D721Med (cell line): ENCODE measurements around the gene STXBP5L.
"Not testable (repeated sequence)": the region's sequence is repeated elsewhere in the genome, so short reads cannot be mapped to it uniquely, and the experiment has no call there.

ENCODE experiments used
- DNase-seq: peaks from one replicate; pipeline ENCODE4 v3.0.0; 2011; ENCODE audit warnings: low spot score; ENCODE audit not compliant: insufficient read length
- FAIRE-seq: peaks from 2 replicates; lab custom pipeline; 2011; peaks lifted over from hg19 to GRCh38; lab: Jason Lieb, UNC
- CTCF ChIP-seq: IDR thresholded peaks from 2 replicates; pipeline ENCODE4 v1.5.1; 2012; ENCODE audit warnings: mild to moderate bottlenecking, control low read depth; ENCODE audit not compliant: insufficient read depth; ENCODE audit errors: missing control alignments

The STXBP5L gene

GRCh38 chr3:121228971-121229370 lies 321.0 kb downstream of the STXBP5L start:
- TF ChIP-seq CTCF, result no peak
- FAIRE-seq (no peak), DNase-seq (no peak)

GRCh38 chr3:121230194-121230593 lies 322.2 kb downstream of the STXBP5L start:
- not testable (repeated sequence) for FAIRE-seq, DNase-seq

GRCh38 chr3:121231872-121232271 lies 323.9 kb downstream of the STXBP5L start:
- DNase-seq, result no peak
- FAIRE-seq, result no peak
- no peak for TF ChIP-seq CTCF

- DNase-seq, result no peak
- TF ChIP-seq CTCF, result no peak
- no peak for FAIRE-seq
Observed at GRCh38 chr3:121232309-121233225, 324.6 kb downstream of the STXBP5L start.

GRCh38 chr3:121243208-121243607 lies 335.2 kb downstream of the STXBP5L start:
- DNase-seq, result no peak
- TF ChIP-seq CTCF, result no peak
- FAIRE-seq, result no peak

GRCh38 chr3:121252676-121253075 lies 344.7 kb downstream of the STXBP5L start:
- DNase-seq, result no peak
- no peak for FAIRE-seq
- TF ChIP-seq CTCF, result no peak

- DNase-seq (no peak), FAIRE-seq (no peak)
- no peak for TF ChIP-seq CTCF
Observed at GRCh38 chr3:121269389-121269788, 361.4 kb downstream of the STXBP5L start.
